Articular chondrocyte of knee joint (primary cell): ENCODE data around the gene MGAT4B. TPM values are rescaled to one million over a fixed set of nuclear protein-coding genes. Genes with fewer than 3 reads are reported as not detected.

ENCODE experiments used
- small RNA-seq: library from RNA; depleted of rRNA; stranded (forward); fragments of <200 nt; gene quantifications from one replicate; pipeline ENCODE3, GENCODE V24; 2012
- total RNA-seq: library from RNA; depleted of rRNA; stranded (reverse); fragments of >200 nt; gene quantifications from 2 replicates; pipeline ENCODE4 v1.2.3, GENCODE V29; 2012

MGAT4B gene
- total RNA-seq = 77.6 and 81.9 TPM in 2 replicates

GRCh38 chr5:179806250-179807048 is at the start of gene MGAT4B:
TSS of gene MGAT4B (minus strand) at chr5:179806866. CDS start at chr5:179806583, 283 bp downstream.

DNA sequence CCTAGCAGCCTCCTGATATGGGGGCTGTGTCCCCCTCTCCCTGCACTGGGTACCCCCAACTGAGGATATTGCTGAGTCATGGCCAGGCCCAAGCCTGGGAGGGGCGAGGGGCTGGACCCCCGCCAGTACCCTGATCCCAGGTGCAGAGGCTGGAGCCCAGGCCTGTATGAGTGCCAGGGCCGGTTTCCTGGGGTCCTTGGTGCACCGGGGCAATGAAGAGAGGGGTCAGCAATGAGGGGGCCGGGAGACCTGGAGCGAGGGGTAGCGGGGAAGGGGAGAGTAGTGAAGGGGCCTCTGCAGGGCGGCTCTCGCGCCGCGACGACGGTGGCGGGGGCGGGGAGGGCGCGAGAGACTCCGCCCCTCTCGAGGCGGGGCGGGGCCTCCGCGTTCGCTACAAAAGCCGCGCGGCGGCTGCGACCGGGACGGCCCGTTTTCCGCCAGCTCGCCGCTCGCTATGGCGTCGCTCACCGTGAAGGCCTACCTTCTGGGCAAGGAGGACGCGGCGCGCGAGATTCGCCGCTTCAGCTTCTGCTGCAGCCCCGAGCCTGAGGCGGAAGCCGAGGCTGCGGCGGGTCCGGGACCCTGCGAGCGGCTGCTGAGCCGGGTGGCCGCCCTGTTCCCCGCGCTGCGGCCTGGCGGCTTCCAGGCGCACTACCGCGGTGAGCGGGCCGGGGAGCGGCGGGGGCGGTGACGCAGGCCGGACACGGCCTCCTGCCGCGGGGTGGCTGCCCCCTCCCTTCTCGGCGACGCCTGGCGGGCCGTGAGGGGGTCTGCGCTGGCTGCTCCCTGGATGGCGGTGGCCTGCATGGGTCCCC is 14.0 kb upstream of the MGAT4B start, which contains the start of gene SQSTM1:
TSS of gene SQSTM1 (plus strand) at position 423 of the 815 bp plus-strand sequence. CDS start at position 455, 32 bp downstream.

DNA sequence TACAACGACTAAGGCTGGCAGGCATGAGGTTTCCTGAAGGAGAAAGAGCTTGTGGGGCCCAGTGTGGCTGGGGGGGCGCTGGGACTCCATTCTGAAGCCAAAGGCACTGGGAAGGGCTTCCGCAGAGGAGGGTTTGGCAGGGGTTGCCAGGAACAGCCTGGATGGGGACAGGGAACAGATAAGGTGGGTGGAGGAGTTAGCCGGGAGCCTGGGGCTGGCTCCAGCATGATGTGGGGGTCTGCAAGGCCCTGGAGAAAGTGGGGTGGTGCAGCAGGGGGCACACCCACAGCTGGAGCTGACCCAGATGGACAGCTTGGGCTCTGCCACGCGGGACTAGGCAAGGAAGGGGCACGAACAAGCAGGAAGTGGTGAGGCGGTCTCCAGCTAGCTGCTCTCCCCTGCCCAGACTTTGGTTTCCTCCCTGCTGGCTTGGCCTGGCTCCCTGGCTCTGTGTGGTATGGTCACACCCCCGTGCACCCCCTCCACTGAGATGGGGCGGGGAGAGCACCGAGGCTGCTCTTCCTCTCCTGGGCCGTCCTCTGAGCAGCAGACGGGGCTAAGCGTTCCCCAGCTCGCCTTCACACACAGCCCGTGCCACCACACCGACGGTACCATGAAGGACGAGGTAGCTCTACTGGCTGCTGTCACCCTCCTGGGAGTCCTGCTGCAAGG is 13.1 kb downstream of the MGAT4B start, which contains the start of gene LTC4S:
TSS of gene LTC4S (plus strand) at position 519 of the 672 bp plus-strand sequence. CDS start at position 614, 95 bp downstream.

Small RNA genes within 50 kb of the gene (small RNA-seq; reads per million reads assigned to genes)
- gene MIR1229 (not detected), gene RF00019 (not detected)

Other genes with a start within 250 kb of the MGAT4B start
- 398 and 450 TPM in 2 replicates for gene HNRNPH1, start 183.2 kb downstream of the MGAT4B start, total RNA-seq
- gene CBY3, start 125.8 kb downstream of the MGAT4B start, total RNA-seq = not detected in 2 replicates
- gene CANX, start 107.9 kb downstream of the MGAT4B start, total RNA-seq = 842 and 930 TPM in 2 replicates
- 9.7 and 10.1 TPM in 2 replicates for gene MAML1, start 74.0 kb downstream of the MGAT4B start, total RNA-seq
- gene LTC4S, start 12.9 kb downstream of the MGAT4B start, total RNA-seq = 0.86 and 3.4 TPM in 2 replicates
- 628 and 739 TPM in 2 replicates for gene SQSTM1, start 14.0 kb upstream of the MGAT4B start, total RNA-seq
- gene MRNIP, start 52.0 kb upstream of the MGAT4B start, total RNA-seq = 12.2 and 14.4 TPM in 2 replicates
- gene TBC1D9B, start 101.0 kb upstream of the MGAT4B start, total RNA-seq = 59.1 and 66.2 TPM in 2 replicates